Measurements from ENCODE around the gene ARHGEF10L. TPM values are rescaled to one million over a fixed set of nuclear protein-coding genes. Genes with fewer than 3 reads are reported as not detected.

ARHGEF10L gene
- polyA plus RNA-seq, 1 donor, result 23.2 TPM

DNA sequence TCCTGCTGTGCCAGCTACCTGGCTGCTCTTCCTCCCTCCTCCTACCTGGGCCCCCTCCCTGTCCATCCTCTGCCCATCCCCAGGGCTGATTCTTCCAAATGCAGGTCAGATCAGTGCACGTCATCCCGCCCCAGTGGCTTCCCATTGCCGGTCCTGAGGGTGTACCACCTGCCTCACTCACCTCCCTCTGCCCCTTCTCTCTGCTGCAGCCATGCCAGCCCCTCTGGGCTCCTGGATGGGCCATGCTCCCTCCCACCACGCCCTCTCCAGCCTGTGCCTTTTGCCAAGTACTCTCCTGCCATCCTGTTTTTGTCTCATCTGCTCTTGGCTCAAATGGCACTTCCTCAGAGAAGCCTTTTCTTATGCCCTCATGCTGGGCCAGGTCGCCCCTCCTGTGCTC, 95.8 kb downstream of the ARHGEF10L start:
- no peak for DNase-seq (ENCODE audit: low read depth)

DNA sequence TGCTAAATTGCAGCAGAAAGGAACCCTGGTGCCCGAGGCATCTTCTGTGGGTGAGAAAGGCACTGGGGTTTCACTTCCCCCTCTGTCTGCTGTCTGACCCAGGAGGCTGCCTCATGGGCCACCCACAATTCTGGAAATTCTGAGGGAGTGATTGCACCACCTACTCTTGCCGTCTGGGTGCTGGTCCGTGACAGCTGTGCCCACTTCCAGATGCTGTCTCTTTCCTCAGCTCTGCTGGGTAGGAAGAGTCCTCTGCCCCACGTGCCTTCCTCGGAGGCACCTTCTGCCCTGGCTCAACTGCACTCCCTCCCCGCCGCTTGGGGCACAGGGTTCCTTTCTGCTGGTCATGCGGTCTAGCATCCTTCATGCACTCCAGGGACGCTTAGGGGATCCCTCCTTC, 96.3 kb downstream of the ARHGEF10L start:
- no peak for DNase-seq (ENCODE audit: low read depth)

DNA sequence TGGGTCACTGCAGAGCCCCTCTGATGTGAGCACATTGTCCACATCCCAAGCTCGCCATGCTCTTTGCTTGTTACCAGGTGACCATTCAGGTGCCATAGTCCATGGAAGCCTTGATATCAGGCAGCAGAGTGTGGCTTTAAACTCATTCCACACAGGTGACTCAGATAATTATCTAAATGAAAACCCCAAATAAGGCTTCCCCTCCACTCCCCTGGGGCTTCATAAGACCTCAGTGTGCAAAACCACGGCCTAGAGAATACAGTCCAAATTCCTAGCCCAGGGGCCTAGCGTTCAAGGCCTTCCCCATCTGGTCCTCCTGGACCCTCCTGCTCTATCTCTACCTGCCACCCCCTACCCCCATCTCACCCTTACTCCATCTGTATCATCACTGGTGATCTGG, 97.1 kb downstream of the ARHGEF10L start:
- no peak for DNase-seq (ENCODE audit: low read depth)

DNA sequence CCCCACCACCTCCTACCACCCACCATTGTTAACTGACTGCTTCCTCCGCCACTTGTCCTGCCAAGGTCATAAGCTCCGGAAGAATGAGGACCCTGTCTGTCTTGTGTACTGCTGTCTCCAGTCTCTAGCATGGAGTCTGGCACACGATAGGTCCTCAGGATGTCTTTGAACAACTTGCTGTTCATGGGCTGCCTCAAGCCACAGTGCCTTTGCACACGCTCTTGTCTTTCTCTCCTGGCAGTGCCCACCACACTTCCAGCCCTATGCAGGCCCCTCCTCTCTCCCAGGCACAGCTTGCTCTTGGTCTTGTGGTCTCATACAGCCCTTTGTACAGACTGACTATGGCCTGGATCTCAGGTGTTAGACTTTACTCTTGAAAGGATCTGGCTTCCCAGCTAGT, 97.6 kb downstream of the ARHGEF10L start:
- DNase-seq (ENCODE audit: low read depth), result no peak

DNA sequence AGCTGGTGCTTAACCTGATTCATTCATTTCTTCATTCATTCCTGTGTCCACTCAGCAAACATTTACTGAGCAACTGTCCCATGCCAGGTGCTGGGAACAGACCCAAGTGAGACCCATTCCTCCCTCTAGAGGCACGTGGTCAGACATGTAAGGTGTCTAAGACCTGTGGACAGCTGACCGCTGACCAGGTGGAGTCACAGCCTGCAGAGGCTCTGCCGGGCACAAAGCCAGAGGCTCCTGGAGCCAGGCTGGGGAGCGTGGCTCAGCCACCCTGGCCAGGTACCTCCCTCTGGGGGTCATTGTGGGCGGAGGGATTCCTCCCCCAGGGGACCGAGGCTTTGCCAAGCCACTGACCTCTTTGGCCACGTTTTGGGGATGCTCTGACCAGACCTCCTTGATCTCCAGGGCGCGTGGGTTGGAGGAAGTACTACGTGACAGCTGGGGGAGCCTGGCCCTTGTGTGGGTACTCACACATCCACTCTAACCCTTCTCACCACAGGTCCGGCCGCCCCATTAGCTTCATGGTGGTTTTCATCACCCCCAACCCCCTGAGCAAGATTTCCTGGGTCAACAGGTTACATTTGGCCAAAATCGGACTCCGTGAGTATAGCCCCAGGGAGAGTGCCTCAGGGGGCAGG, 100.3 kb downstream of the ARHGEF10L start:
- no peak for DNase-seq (ENCODE audit: low read depth)

DNA sequence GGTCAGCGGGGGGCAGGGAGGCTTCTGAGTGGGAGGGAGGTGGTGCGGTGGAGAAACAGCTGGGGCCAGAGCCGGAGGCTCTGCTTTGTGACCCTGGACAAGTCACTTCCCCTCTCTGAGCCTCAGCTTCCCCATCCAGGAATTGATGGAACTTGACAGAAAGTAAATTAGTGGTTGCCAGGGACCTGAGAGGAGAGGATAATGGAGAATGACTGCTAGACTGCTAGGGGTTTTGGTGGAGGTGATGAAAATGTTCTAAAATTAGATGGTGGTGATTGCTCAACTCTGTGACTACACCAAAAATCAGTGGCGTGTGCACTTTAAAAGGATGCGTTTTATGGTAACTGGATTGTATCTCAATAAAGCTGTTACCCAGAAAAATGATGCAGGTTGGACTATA, 100.9 kb downstream of the ARHGEF10L start:
- no peak for DNase-seq (ENCODE audit: low read depth)

DNA sequence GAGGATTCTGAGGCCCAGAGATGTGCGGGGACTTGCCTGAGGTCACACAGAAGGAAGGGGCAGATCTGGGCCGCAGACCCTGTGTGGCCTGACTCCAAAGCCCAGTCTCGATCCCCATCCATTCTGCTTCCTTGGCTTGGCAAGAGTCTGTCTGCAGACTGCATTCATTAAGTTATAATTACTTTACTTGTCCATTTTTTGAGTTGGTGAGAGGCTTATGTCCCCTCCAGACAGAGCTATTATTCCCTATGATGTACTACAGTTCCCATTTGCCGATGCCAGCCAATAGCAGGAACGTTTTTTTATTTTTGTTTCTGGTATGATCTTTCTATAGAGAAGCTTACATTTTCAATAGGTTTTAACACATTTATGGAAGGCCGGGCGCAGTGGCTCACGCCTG, 101.5 kb downstream of the ARHGEF10L start:
- DNase-seq (ENCODE audit: low read depth), result no peak

DNA sequence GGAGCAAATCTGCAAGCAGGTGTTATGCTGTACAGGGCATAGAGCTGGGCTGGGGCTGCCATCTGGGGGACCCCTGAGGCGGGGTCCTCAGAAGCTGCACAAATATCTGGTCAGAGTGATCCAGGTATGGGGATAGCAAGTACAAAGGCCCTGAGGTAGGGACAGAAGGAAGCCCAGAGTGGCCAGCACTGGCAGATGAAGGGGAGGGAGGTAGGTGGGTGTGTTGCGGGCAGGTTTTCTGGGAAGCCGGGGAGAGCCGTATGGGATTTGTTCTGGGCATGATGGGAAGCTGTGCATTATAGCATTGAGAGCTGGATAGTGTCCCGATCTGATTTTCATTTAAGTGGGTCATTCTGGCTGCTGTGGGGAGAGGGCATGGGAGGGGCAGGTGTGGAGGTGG, 102.7 kb downstream of the ARHGEF10L start:
- no peak for DNase-seq (ENCODE audit: low read depth)

DNA sequence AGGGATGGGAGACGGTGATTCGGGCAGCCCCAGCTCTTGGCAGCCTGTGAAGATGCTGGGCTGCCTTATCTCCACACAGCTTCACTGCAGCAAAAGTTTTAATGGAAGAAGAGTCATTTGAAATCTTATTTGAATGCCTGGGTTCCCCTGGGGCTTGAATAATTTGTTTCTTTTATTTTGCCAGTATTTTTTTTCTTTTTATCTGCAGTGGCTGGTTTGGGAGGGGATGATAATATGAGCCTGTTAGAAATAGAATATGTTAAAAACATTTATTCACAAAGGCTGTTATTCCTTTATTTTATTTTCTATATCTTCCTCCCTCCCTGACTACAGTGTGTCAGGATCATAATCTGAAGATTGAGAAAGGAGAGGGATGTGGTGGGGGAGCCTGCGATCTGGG, 103.4 kb downstream of the ARHGEF10L start:
- DNase-seq (ENCODE audit: low read depth), result no peak

DNA sequence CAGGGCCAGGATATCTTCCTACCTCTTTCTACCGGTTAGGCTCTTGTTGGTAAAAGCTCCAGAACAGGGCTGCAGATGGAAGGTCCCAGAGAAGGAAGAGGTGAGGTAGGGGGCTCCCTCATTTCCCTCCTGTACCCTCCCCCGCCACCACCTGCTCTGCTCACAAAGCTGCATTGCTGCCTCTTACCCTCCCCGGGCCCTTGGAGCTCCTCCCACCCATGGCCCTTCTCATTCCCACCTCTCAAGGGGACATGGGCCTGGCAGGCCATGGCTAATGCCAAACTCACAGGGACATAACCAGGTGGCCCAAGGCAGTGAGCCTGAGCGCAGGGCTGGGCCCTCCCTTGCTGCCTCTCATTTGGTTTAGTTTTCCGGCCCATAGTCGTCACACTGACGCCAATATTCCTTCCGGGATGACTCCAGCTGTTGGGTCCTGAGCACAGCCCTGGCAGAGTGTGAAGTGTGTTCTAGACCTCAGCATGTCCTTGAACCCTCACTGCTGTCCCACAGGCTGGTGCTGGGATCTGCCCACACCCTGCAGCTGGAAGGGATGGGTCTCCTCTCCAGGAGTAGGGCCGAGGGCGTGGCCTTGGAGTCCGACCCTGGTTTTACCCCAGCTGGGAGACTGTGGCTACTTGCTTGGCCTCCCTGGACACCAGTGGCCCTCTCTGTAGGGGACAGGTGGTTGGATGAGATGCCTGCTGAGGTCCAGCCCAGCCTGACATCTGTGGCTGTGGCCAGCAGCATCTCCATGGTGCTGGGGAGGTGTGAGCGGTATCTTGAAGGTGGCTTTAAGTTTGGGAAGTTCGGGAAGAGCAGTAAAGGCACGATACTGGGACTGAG, 104.6 kb downstream of the ARHGEF10L start:
- no peak for DNase-seq (ENCODE audit: low read depth)

DNA sequence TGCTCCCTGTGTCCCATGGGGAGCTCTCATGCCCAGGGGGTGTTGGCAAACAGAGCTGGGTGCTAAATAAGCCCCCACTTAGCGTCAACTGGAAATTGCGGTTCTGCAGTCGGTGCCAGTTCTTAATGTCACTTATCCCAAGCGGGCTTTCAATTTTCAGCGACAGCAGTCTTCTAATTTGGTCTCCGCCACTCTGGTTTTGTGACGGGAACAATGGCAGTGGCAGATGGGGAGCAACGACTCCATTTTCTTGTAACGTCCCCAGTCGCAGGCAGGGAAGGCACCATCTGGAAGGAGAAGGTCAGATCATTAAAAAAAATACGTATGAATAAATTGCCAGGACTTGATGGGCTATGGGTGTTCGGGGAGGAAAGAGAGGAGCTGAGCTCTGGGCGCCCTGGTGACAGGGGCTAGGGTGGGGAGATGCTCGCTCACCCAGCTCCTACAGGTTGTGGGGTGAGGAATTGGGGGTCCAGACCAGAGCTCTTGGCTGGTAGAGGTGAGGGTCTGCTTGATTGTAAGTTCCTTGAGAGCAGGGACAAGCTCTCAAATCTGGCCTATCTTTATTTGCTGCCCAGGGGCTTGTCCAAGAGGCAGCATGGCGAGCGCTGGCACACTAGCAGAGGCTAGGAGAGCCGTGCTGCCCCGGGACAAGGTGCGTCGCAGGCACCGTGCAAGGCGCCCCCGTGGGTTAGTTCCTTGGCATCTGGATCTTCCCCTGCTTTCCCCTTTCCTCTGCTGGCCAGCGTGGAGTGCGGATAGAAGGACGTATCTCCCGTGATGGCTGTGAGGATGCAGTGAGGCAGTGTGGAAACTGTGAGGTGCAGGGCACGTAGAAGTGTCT, 105.8 kb downstream of the ARHGEF10L start:
- no peak for DNase-seq (ENCODE audit: low read depth)

DNA sequence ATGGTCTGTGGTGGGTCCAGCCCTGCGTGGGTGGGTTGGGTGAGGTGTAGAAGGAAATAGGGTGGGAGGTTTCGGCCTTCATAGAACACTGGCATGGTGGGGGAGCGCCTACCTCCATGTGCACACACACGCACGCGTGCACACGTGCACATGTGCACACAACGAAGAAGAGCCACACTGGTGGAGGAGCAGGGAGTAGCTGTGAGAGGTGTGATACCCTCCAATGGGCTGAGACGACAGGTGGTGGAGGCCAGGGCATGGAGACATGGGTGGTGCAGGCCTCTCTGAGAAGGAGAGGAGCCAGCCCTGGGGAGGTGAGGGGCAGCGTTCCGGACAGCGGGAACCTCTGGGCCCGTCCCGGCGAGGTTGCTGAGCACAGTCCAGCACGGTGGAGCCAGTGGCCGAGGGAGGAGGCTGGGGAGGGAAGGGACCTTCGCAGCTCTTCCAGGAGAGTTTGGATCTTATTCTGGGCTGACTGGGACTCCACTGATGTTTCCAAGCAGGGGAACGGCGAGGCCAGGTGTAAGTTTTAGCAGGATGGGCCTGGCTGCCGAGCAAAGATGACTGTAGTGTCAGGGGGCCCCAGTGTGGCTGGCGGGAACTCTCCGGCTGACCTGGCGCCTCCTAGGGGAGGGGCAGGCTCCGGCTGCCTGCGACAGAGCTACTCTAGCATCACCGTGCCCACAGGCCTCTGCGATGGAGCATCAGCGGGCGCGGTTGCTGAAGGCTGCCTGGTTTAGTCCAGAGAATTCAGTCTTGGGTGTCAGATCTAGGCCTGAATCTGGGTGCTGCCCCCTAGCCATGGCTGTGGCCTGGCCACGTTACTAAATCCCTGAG, 107.2 kb downstream of the ARHGEF10L start:
- DNase-seq (ENCODE audit: low read depth), result no peak

DNA sequence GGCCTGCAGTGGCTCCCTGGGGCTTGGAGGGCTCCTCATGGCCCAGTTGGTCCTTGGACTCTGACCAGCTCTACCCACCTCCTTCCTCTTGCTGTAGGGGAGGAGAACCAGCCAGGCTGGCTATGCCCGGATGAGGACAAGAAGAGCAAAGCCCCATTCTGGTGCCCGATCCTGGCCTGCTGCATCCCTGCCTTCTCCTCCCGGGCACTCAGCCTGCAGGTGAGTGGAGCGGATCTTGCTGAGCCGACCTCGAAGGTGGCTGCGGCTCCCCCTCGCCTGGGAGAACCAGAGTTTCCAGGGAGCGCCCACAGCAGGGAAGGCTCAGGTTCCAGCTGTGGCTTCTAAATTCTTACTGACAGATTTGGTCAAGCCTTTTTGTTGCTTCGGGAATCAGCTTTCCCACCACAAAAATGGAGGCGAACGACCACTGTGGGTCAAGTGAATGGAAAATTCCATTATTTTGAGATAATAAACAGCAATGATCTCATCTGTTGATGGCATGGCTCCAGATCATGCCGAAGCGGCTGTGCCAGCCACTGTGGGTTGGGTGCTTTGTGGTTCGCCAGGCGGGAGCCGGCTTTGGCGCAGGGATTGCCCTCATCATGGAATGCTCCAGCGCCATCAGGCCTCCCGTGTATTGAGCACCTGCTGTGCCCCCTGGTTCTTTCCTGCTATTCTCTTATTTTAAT, 109.1 kb downstream of the ARHGEF10L start:
- DNase-seq (ENCODE audit: low read depth), result no peak

DNA sequence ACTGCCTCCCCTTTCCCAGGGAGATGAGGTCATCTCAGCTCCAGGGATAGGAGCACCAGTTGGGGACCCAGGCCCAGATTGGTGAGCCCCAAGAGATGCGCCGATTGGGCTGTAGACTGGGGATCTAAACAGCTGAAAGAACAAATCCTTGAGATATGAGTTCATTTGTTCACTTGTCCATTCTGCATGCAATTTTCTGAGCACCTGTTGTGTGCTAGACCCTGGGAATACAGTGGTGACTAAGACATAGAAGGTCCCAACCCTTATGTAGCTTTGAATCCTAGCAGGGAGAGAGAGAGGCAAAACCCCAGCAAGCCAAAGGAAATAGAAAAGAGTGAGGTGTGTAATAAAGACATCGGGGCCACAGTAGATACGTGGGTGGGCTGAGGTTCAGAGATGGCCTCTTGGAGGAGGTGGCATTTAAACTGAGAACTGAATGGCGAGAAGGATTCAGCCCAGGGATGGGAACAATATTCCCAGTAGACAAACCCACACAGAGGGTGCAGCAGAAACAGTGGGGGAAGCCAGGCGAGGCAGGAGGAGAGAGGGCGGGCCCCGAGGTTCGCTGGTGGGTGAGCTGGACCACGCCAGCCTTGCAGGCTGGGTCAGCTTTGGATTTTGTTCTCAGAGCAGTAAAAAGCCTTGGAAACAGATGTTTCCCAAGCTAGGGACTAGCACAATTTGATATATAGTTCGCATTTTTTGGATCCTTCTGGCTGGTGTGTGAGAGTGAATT, 110.0 kb downstream of the ARHGEF10L start:
- no peak for DNase-seq (ENCODE audit: low read depth)

DNA sequence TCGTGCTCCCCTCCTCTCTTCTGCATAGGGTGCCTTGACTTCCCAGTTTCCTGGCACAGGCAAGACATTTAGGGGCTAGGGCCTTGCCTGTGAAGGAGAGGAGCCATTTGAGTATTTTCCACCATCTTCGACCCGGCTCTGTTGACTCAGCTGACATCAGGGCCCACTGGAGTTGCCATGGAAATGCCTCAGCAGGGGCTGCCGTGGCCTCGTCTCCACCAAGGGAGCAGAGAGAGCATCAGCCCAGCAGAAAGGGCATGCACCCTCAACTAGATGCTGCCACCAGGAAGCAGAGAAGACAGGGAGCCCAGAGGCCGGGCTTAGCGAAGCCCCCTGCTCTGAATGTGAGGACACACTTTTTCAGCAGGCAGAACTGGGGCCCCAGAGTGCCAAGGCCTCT, 113.8 kb downstream of the ARHGEF10L start:
- no peak for DNase-seq (ENCODE audit: low read depth)

DNA sequence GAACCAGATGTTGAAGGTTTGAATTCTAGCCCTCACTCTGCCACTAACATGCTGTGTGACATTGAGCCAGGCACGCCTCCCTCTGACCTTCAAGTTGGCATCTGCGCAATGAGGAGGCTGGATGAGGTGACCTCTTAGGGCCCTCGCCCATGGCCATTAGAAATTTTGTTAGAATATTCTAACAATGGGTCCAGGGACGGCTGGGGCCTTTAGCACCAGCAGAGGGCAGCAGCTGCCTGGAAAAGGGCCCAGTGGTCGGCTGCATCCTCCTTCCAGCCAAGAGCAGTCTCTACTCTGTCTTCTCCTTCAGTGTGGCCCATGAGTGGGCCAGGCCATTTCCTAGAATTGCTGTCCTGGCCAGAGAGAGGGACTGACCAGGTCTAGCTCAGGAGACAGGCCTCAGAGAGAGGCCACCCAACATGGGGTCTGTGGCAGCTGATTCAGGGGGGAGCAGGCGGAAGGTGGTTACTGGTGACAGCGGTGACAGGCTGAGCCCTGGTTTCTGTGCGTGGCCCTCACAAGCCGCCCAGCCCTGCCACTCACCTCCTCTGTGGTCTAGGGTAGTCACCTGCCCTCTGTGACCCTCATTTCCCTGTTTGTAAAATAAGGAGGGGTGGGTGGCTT, 114.3 kb downstream of the ARHGEF10L start:
- DNase-seq (ENCODE audit: low read depth), result no peak

DNA sequence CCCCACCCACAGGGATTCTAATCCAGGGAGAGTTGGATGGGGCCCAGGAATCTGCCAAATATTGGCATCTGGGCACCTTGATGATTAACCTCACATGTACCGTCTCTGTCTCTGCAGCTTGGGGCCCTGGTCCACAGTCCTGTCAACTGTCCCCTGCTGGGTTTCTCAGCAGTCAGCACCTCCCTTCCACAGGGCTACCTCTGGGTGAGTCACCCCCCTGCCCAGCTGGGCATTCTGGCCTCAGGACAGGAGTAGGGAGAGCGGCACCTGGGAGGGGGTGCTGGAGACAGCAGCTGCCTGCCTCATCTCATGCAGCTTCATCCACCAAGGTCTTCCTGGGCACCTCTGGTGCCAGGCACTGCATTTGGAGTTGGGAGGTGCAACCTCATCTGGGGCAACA, 115.0 kb downstream of the ARHGEF10L start:
- DNase-seq (ENCODE audit: low read depth), result no peak

DNA sequence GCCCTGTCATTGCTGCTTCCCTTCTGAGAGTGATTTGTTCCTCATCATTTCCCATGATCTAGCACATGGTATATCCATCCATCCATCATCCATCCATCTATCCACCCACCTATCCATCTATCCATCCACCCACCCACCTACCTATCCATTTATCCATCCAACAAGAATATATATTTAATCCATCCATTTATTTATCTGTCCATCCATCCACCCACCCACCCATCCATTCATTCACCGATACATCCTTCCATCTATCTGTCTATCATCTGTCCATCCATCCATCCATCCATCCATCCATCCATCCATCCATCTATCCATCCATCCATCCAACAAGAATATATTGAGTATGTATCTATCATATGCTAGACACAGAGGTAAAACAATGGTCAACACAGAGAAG, 115.7 kb downstream of the ARHGEF10L start:
- DNase-seq (ENCODE audit: low read depth), result no peak

DNA sequence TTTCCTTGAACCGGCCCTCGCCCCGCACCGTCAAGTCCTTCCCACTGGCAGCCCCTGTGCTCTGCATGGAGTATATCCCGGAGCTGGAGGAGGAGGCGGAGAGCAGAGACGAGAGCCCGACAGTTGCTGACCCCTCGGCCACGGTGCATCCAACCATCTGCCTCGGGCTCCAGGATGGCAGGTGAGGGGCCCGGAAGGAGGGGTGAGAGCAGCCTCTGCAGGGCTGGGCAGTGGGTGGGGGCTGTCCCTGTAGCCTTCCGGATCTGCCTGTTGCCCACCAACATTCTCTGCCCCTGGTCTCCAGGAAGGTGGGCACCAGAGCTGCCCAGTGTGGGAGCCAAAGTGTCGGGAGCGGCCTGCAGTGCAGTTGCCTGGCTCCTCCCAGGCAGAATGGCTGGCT, 116.4 kb downstream of the ARHGEF10L start:
- DNase-seq (ENCODE audit: low read depth), result no peak

DNA sequence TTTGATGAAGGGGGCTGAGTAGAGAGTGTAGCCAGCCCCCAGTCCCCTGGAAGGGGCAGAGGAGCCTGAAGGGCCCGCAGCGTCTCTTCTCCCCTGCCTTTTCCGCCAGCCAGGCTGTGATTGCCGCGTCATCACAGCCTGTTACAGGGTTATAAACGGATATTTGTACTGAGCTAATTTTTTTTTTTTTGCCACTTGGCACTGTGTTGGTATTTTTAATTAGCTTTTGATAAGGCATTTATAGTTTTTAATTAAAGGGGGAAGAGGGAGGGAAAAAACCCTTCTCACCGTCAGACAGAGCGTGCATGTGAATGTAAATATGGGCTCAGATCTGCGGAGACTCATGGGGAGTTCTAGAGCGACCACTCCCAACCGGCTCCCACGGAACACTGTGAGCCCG, 117.9 kb downstream of the ARHGEF10L start:
- DNase-seq (ENCODE audit: low read depth), result no peak
